ENCODE results near the gene MPG. TPM values are rescaled to one million over a fixed set of nuclear protein-coding genes. Genes with fewer than 3 reads are reported as not detected.

The MPG gene
- total RNA-seq, 1 experiment from 2014 or later: 86.2 TPM

DNA sequence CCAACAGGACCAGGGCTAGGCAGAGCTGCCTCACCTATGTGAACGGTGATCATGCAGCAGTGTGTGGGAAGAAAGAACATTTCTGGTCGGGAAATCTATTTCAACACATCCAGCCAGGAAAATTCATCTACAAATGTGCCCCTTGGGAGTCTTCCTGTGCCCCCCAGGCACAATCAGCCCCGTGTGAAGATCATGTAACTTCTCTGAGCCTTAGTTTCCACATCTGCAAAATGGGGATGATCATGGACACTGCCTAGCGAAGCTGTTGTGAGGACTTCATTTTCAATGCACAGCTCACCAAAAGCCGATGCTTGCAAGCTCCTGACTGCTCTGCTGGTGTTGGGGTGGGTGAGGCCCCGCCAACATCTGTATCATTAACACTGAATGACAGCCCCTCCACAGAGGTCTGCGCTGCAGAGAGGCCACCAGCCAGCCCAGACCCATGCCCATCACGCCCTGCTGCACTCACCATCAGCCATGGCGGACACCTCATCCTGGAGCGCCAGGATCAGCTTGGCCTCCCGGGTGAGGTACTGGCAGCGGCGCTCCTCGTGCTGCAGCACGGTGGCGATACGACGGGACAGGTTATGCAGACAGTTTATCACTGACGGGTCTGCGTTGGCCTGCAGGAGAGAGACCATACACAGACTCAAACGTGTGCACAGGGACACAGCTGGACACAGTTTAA, 34.3 kb downstream of the MPG start:
- no peak overlapping the region for H2AFZ ChIP-seq
- no peaks in the 10 kb centered on the region for H3K9me2 ChIP-seq (ENCODE audit: insufficient read depth)
- intact Hi-C loops (cut with micrococcal nuclease; ENCODE audit: unreplicated experiment): no loop called here
- H3F3A ChIP-seq (ENCODE audit: insufficient read depth, low read depth): peaks cover 15% of the 10 kb centered on the region
- DNase-seq: no peak
- H3K4me3 ChIP-seq: no peak overlapping the region
- H4K20me1 ChIP-seq (ENCODE audit: insufficient read depth): peaks cover 7% of the 10 kb centered on the region; the same call in 1 of the 2 replicates
- ChIA-PET POLR2A (ENCODE audit: unreplicated experiment) (no interaction called here), CTCF (no interaction called here)
- H3K4me1 ChIP-seq (replicated peaks; ENCODE audit: insufficient read depth): peaks cover 25% of the 10 kb centered on the region
- H3K27ac ChIP-seq: no peak overlapping the region
- H3K27me3 ChIP-seq (ENCODE audit: insufficient read depth, low read depth): no peaks in the 10 kb centered on the region
- H3K36me3 ChIP-seq (ENCODE audit: low read depth): peaks cover 5% of the 10 kb centered on the region; the same call in 1 of the 2 replicates
- no TSS peak for BruUV-seq (replicated peaks)
- no peak overlapping the region for H3K4me2 ChIP-seq
- H3K9me3 ChIP-seq (ENCODE audit: insufficient read depth, low read depth): no peaks in the 10 kb centered on the region
- TF ChIP-seq, protein P1, sequence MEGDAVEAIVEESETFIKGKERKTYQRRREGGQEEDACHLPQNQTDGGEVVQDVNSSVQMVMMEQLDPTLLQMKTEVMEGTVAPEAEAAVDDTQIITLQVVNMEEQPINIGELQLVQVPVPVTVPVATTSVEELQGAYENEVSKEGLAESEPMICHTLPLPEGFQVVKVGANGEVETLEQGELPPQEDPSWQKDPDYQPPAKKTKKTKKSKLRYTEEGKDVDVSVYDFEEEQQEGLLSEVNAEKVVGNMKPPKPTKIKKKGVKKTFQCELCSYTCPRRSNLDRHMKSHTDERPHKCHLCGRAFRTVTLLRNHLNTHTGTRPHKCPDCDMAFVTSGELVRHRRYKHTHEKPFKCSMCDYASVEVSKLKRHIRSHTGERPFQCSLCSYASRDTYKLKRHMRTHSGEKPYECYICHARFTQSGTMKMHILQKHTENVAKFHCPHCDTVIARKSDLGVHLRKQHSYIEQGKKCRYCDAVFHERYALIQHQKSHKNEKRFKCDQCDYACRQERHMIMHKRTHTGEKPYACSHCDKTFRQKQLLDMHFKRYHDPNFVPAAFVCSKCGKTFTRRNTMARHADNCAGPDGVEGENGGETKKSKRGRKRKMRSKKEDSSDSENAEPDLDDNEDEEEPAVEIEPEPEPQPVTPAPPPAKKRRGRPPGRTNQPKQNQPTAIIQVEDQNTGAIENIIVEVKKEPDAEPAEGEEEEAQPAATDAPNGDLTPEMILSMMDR (conservative IDR thresholded peaks at IDR 0.05): no peak
- TF ChIP-seq EZH2 (IDR thresholded peaks at IDR 0.05; ENCODE audit: low read depth): no peak
- no peaks in the 10 kb centered on the region; the same call in 1 of the 2 replicates for H3K79me2 ChIP-seq (ENCODE audit: low read depth)

DNA sequence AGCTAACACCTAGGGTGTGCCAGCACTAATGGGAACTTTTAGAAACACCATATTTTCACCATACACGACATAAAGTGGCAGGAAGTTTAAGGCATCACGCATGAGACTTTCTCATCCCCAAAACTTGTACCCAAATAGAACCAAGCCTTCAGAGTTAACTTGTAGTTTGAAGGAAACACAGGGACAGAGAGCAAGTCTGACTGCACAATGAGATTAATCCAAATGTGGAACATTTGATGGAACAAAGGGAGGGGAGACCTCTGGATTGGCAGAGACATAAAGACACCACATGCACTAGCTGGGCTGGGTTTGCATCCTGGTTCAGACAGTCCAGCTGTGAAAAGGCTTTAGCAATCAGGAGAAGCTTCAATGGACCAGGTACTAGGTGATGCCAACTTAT, 36.3 kb downstream of the MPG start:
- H3K4me3 ChIP-seq: no peak overlapping the region
- no peaks in the 10 kb centered on the region for H3K9me3 ChIP-seq (ENCODE audit: insufficient read depth, low read depth)
- peaks cover 19% of the 10 kb centered on the region for H4K20me1 ChIP-seq (ENCODE audit: insufficient read depth)
- TF ChIP-seq EZH2 (IDR thresholded peaks at IDR 0.05; ENCODE audit: low read depth): no peak
- TF ChIP-seq, protein P1 (conservative IDR thresholded peaks at IDR 0.05): no peak
- 0 out of 2 replicates have a peak overlapping the region, but pooled peaks have one; percentile 17 for H3K27ac ChIP-seq
- DNase-seq: no peak
- ChIA-PET POLR2A (ENCODE audit: unreplicated experiment) (no interaction called here), CTCF (interaction anchor here (0.6 kb wide), 1 partner anchor 128 kb away, joined by 4 read pairs; no protein-coding TSS in a partner anchor)
- peaks cover 18% of the 10 kb centered on the region for H3K4me1 ChIP-seq (replicated peaks; ENCODE audit: insufficient read depth)
- intact Hi-C loops (cut with micrococcal nuclease; ENCODE audit: unreplicated experiment): no loop called here
- H3K27me3 ChIP-seq (ENCODE audit: insufficient read depth, low read depth): no peaks in the 10 kb centered on the region
- H3K79me2 ChIP-seq (ENCODE audit: low read depth): no peaks in the 10 kb centered on the region; the same call in 1 of the 2 replicates
- no peaks in the 10 kb centered on the region for H3K9me2 ChIP-seq (ENCODE audit: insufficient read depth)
- peaks cover 5% of the 10 kb centered on the region; the same call in 1 of the 2 replicates for H3K36me3 ChIP-seq (ENCODE audit: low read depth)
- no TSS peak for BruUV-seq (replicated peaks)
- H3F3A ChIP-seq (ENCODE audit: insufficient read depth, low read depth): peaks cover 15% of the 10 kb centered on the region
- no peak overlapping the region for H2AFZ ChIP-seq
- H3K4me2 ChIP-seq: no peak overlapping the region

DNA sequence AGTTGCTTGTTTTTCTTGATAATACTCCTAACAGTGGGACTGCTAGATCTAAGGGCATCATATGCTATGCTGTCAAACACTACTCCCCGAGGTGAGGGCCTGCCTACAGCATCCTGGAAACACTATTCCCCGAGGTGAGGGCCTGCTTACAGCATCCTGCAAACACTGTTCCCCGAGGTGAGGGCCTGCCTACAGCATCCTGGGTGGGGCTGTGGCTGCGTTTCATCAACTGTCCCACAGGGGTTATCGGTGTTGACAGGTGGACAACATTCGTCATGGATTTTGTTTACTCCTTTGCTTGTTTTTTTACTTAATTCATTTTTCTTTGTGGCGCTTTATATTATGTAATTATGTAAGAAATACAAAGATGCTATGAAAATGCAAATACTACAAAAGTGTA, 38.0 kb downstream of the MPG start:
- peaks cover 8% of the 10 kb centered on the region for H3F3A ChIP-seq (ENCODE audit: insufficient read depth, low read depth)
- no peaks in the 10 kb centered on the region for H3K27me3 ChIP-seq (ENCODE audit: insufficient read depth, low read depth)
- intact Hi-C loops (cut with micrococcal nuclease; ENCODE audit: unreplicated experiment): no loop called here
- CTCF ChIA-PET: no interaction called here
- no TSS peak for BruUV-seq (replicated peaks)
- no peaks in the 10 kb centered on the region; the same call in 1 of the 2 replicates for H3K79me2 ChIP-seq (ENCODE audit: low read depth)
- H2AFZ ChIP-seq: no peak overlapping the region
- H4K20me1 ChIP-seq (ENCODE audit: insufficient read depth): peaks cover 19% of the 10 kb centered on the region
- H3K36me3 ChIP-seq (ENCODE audit: low read depth): peaks cover 5% of the 10 kb centered on the region; the same call in 1 of the 2 replicates
- H3K9me3 ChIP-seq (ENCODE audit: insufficient read depth, low read depth): no peaks in the 10 kb centered on the region
- POLR2A ChIA-PET (ENCODE audit: unreplicated experiment): no interaction called here
- no peak overlapping the region for H3K4me3 ChIP-seq
- H3K4me2 ChIP-seq: no peak overlapping the region
- DNase-seq: no peak
- peaks cover 15% of the 10 kb centered on the region for H3K4me1 ChIP-seq (replicated peaks; ENCODE audit: insufficient read depth)
- H3K27ac ChIP-seq: no peak overlapping the region
- TF ChIP-seq EZH2 (IDR thresholded peaks at IDR 0.05; ENCODE audit: low read depth): no peak
- TF ChIP-seq, protein P1 (conservative IDR thresholded peaks at IDR 0.05): no peak
- no peaks in the 10 kb centered on the region for H3K9me2 ChIP-seq (ENCODE audit: insufficient read depth)

Measured in PC-9 (cell line).